Caco-2 (cell line): ENCODE data around the gene S100Z. TPM values are rescaled to one million over a fixed set of nuclear protein-coding genes. Genes with fewer than 3 reads are reported as not detected.

ENCODE experiments used
- BruUV-seq: library from RNA; stranded (reverse); fragments of 400-500 nt; replicated peaks from 2 replicates; lab custom pipeline; 2021; lab: Mats Ljungman, UMichigan
- CTCF ChIA-PET: fragments of 300-600 bp; sonication (Branson Sonifier 250); formaldehyde crosslinking; loops from one replicate; lab custom pipeline; 2022; ENCODE audit warnings: antibody characterized with exemption; lab: Charles Lee
- POLR2A ChIA-PET: fragments of 300-600 bp; sonication (Branson Sonifier 250); formaldehyde crosslinking; loops from one replicate; lab custom pipeline; 2022; ENCODE audit warnings: antibody characterized with exemption; lab: Charles Lee
- DNase-seq, 2 experiments: peaks; one replicate each; pipeline versions ENCODE4 v3.0.0 to v3.0.0-alpha.2; 2020 to 2022
- H3K27me3 ChIP-seq: replicated peaks from 2 replicates; pipeline ENCODE4 v1.6.0; 2011; ENCODE audit warnings: low read length; ENCODE audit not compliant: control insufficient read depth, insufficient read depth
- H3K36me3 ChIP-seq: 2 replicates; pipeline ENCODE4 v1.5.1; 2011; ENCODE audit warnings: low read length; ENCODE audit not compliant: control insufficient read depth, insufficient read depth
- H3K4me1 ChIP-seq: fragments of 250-450 bp; sonication (Bioruptor Pico); 2 replicates; pipeline ENCODE4 v1.5.1; 2020; ENCODE audit warnings: mild to moderate bottlenecking
- H3K4me3 ChIP-seq: 2 replicates; pipeline ENCODE4 v1.5.1; 2011; ENCODE audit warnings: low read depth, mild to moderate bottlenecking, control low read depth, low read length
- H3K9me3 ChIP-seq: fragments of 250-450 bp; sonication (Bioruptor Pico); 2 replicates; pipeline ENCODE4 v1.5.1; 2020; ENCODE audit warnings: mild to moderate bottlenecking, moderate library complexity
- H3K27ac Mint-ChIP-seq: one replicate; pipeline ENCODE4 v1.8.0; 2022; ENCODE audit warnings: mixed read lengths; ENCODE audit not compliant: unreplicated experiment
- H3K27me3 Mint-ChIP-seq: one replicate; pipeline ENCODE4 v1.8.0; 2022; ENCODE audit warnings: mixed read lengths; ENCODE audit not compliant: insufficient read depth, unreplicated experiment
- H3K36me3 Mint-ChIP-seq: one replicate; pipeline ENCODE4 v1.8.0; 2022; ENCODE audit warnings: mild to moderate bottlenecking, mixed read lengths; ENCODE audit not compliant: insufficient read depth, unreplicated experiment
- H3K4me1 Mint-ChIP-seq: one replicate; pipeline ENCODE4 v1.8.0; 2022; ENCODE audit warnings: low read depth, mixed read lengths; ENCODE audit not compliant: unreplicated experiment
- H3K4me3 Mint-ChIP-seq: one replicate; pipeline ENCODE4 v1.8.0; 2022; ENCODE audit warnings: mild to moderate bottlenecking, moderate library complexity, mixed read lengths; ENCODE audit not compliant: unreplicated experiment
- H3K9me3 Mint-ChIP-seq: one replicate; pipeline ENCODE4 v1.8.0; 2022; ENCODE audit warnings: mixed read lengths; ENCODE audit not compliant: unreplicated experiment
- intact Hi-C: fragments of 100-400 bp; cut with micrococcal nuclease; formaldehyde crosslinking; loops from one replicate; pipeline ENCODE4 v1.10.0; 2022; ENCODE audit not compliant: unreplicated experiment
- total RNA-seq: library from RNA; stranded (reverse); gene quantifications from 2 replicates; pipeline ENCODE4 v1.2.3, GENCODE V29; 2022
- TF ChIP-seq, protein P1 (sequence below), 2 experiments: fragments of 200-600 bp in 1 of 2; IDR thresholded peaks; 1 replicate in 1 of 2; 2 replicates in 1 of 2; pipeline versions ENCODE4 v1.5.1 to v1.8.0; 2011 to 2022; ENCODE audit warnings: antibody characterized with exemption in 1 of 2, control low read depth in 1 of 2, inconsistent platforms in 1 of 2, low read depth in 1 of 2, low read length in 1 of 2, mild to moderate bottlenecking in 1 of 2, moderate library complexity in 1 of 2; ENCODE audit not compliant: insufficient read depth in 1 of 2, severe bottlenecking in 1 of 2, unreplicated experiment in 1 of 2

S100Z gene
- total RNA-seq, 1 experiment from 2014 or later = 0.66 TPM

DNA sequence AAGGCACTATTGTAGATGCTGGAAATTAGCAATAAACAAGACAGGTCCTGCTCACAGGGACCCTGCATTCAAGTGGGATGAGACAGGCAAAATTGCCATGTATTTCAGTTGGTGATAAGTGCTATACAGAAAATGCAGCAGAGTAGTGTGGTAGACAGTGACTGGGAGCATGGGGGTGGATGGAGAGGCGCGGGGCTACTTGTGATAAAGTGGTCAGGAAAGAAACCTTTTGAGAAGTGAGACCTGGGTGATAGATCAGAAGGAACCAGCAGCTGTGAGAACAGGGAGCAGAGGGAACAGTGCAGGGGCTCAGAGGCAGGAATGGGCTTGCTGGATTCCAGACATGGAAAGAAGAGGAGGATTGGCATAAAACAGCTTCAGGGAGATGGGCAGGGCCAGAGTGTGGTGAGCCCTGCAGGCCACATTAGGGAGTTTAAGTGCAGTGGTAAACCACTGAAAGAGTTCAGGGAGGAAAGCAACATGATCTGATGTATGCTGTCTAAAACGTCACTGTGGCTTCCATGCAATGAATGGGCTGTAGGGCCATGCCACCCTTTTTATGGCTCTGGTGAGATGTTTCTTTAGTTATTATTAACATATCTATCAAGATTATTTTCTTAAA, 110.3 kb downstream of the S100Z start:
- Mint-ChIP-seq H3K9me3 (no peaks in the 10 kb centered on the region), H3K36me3 (peaks cover 4% of the 10 kb centered on the region), H3K4me3 (no peak overlapping the region), H3K4me1 (peaks cover 6% of the 10 kb centered on the region), H3K27ac (no peak overlapping the region), H3K27me3 (no peaks in the 10 kb centered on the region)
- intact Hi-C loops = no loop called here
- DNase-seq = no peak
- ChIA-PET POLR2A (no interaction called here), CTCF (no interaction called here)
- Histone ChIP-seq H3K4me3 (no peak overlapping the region), H3K27me3 (no peaks in the 10 kb centered on the region), H3K9me3 (no peaks in the 10 kb centered on the region), H3K4me1 (peaks cover 5% of the 10 kb centered on the region; the same call in 1 of the 2 replicates), H3K36me3 (no peaks in the 10 kb centered on the region)
- no TSS peak for BruUV-seq
- TF ChIP-seq, protein P1, sequence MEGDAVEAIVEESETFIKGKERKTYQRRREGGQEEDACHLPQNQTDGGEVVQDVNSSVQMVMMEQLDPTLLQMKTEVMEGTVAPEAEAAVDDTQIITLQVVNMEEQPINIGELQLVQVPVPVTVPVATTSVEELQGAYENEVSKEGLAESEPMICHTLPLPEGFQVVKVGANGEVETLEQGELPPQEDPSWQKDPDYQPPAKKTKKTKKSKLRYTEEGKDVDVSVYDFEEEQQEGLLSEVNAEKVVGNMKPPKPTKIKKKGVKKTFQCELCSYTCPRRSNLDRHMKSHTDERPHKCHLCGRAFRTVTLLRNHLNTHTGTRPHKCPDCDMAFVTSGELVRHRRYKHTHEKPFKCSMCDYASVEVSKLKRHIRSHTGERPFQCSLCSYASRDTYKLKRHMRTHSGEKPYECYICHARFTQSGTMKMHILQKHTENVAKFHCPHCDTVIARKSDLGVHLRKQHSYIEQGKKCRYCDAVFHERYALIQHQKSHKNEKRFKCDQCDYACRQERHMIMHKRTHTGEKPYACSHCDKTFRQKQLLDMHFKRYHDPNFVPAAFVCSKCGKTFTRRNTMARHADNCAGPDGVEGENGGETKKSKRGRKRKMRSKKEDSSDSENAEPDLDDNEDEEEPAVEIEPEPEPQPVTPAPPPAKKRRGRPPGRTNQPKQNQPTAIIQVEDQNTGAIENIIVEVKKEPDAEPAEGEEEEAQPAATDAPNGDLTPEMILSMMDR (IDR thresholded peaks at IDR 0.05; ENCODE audit: insufficient read depth in 1 of 2, low read depth in 1 of 2, low read length in 1 of 2, severe bottlenecking in 1 of 2, unreplicated experiment in 1 of 2) = no peak

DNA sequence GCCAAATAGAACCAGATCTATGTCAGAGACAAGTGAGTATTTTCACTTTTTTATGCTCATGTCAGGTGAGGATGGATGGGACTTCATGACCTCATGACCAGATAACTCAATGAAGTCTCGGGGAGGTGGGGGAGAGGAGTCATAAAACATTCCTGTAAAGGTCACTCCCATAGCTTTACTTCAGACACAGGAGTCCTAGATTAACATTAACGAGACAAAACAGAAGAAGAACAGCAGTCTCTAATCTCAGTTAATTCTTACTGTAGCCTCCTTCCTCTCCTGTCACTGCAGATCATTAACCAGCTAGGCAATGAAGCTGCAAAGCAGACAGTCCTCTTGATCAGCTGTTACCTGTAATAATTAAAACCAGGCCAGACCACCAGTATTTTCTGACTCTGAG, 114.2 kb downstream of the S100Z start:
- BruUV-seq = no TSS peak
- H3K4me1 ChIP-seq = peaks cover 5% of the 10 kb centered on the region; the same call in 1 of the 2 replicates
- H3K27me3 Mint-ChIP-seq = no peaks in the 10 kb centered on the region
- POLR2A ChIA-PET = no interaction called here
- no peaks in the 10 kb centered on the region for H3K36me3 ChIP-seq
- no peaks in the 10 kb centered on the region for H3K9me3 ChIP-seq
- H3K4me3 Mint-ChIP-seq = no peak overlapping the region
- H3K36me3 Mint-ChIP-seq = peaks cover 4% of the 10 kb centered on the region
- no peak for DNase-seq
- H3K4me1 Mint-ChIP-seq = peaks cover 6% of the 10 kb centered on the region
- TF ChIP-seq, protein P1 (IDR thresholded peaks at IDR 0.05; ENCODE audit: insufficient read depth in 1 of 2, low read depth in 1 of 2, low read length in 1 of 2, severe bottlenecking in 1 of 2, unreplicated experiment in 1 of 2) = no peak
- CTCF ChIA-PET = interaction anchor here (0.5 to 0.7 kb wide), 2 partner anchors 242 to 465 kb away, joined by 3 read pairs; no protein-coding TSS in a partner anchor
- no peaks in the 10 kb centered on the region for H3K9me3 Mint-ChIP-seq
- no peak overlapping the region for H3K4me3 ChIP-seq
- intact Hi-C loops = no loop called here
- H3K27ac Mint-ChIP-seq = no peak overlapping the region
- H3K27me3 ChIP-seq = no peaks in the 10 kb centered on the region; the same call in 1 of the 2 replicates

Other genes with a start within 250 kb of the S100Z start
- not detected in 2 replicates for gene F2RL2, start 226.6 kb upstream of the S100Z start, total RNA-seq
- 6.3 and 7.8 TPM in 2 replicates for gene F2R, start 133.9 kb upstream of the S100Z start, total RNA-seq
- gene F2RL1, start 31.0 kb upstream of the S100Z start, total RNA-seq = 50.0 and 51.8 TPM in 2 replicates
- gene CRHBP, start 103.0 kb downstream of the S100Z start, total RNA-seq = not detected in 2 replicates
- 20.2 and 28.6 TPM in 2 replicates for gene AGGF1, start 180.4 kb downstream of the S100Z start, total RNA-seq
- 38.5 and 38.8 TPM in 2 replicates for gene ZBED3, start 237.3 kb downstream of the S100Z start, total RNA-seq